ENCODE data around the gene TTC23.
"Not testable (repeated sequence)": the region's sequence is repeated elsewhere in the genome, so short reads cannot be mapped to it uniquely, and the experiment has no call there.

The TTC23 gene

GRCh38 chr15:99241752-99242151 is 7.6 kb downstream of the TTC23 start:
- no peak overlapping the region for H3K4me3 ChIP-seq (ENCODE audit: low read depth, low read length)
- in situ Hi-C loops (cut with HindIII; ENCODE audit: low sequenced_read_pairs): no loop called here
- DNase-seq (ENCODE audit: low read depth, low spot score): no peak
- no peak for TF ChIP-seq CTCF (IDR thresholded peaks at IDR 0.05; ENCODE audit: low read depth, low read length)

GRCh38 chr15:99239545-99240198 is 9.7 kb downstream of the TTC23 start:
- in situ Hi-C loops (cut with HindIII; ENCODE audit: low sequenced_read_pairs): no loop called here
- DNase-seq (ENCODE audit: low read depth, low spot score): peak; percentile 11
- TF ChIP-seq CTCF (IDR thresholded peaks at IDR 0.05; ENCODE audit: low read depth, low read length): no peak

GRCh38 chr15:99238849-99239248 is 10.5 kb downstream of the TTC23 start:
- TF ChIP-seq CTCF (IDR thresholded peaks at IDR 0.05; ENCODE audit: low read depth, low read length): no peak
- no peak overlapping the region for H3K4me3 ChIP-seq (ENCODE audit: low read depth, low read length)
- DNase-seq (ENCODE audit: low read depth, low spot score): no peak
- in situ Hi-C loops (cut with HindIII; ENCODE audit: low sequenced_read_pairs): no loop called here

More at GRCh38 chr15:99239545-99240198, 9.7 kb downstream of the TTC23 start:
- H3K4me3 ChIP-seq (ENCODE audit: low read depth, low read length): no peak overlapping the region

GRCh38 chr15:99234160-99234559 is 15.2 kb downstream of the TTC23 start:
- DNase-seq (ENCODE audit: low read depth, low spot score); H3K4me3 ChIP-seq (ENCODE audit: low read depth, low read length); in situ Hi-C loops (cut with HindIII; ENCODE audit: low sequenced_read_pairs): not testable (repeated sequence)

- in situ Hi-C loops (cut with HindIII; ENCODE audit: low sequenced_read_pairs): no loop called here
- no peak overlapping the region for H3K4me3 ChIP-seq (ENCODE audit: low read depth, low read length)
- TF ChIP-seq CTCF (IDR thresholded peaks at IDR 0.05; ENCODE audit: low read depth, low read length): no peak
- DNase-seq (ENCODE audit: low read depth, low spot score): no peak
Observed at GRCh38 chr15:99232740-99233139, 16.6 kb downstream of the TTC23 start.

GRCh38 chr15:99230867-99231266 is 18.5 kb downstream of the TTC23 start:
- no peak overlapping the region for H3K4me3 ChIP-seq (ENCODE audit: low read depth, low read length)
- in situ Hi-C loops (cut with HindIII; ENCODE audit: low sequenced_read_pairs): no loop called here
- DNase-seq (ENCODE audit: low read depth, low spot score): no peak
- TF ChIP-seq CTCF (IDR thresholded peaks at IDR 0.05; ENCODE audit: low read depth, low read length): no peak

GRCh38 chr15:99228120-99228770 is 21.1 kb downstream of the TTC23 start:
- H3K4me3 ChIP-seq (ENCODE audit: low read depth, low read length): no peak overlapping the region
- TF ChIP-seq CTCF (IDR thresholded peaks at IDR 0.05; ENCODE audit: low read depth, low read length): no peak
- DNase-seq (ENCODE audit: low read depth, low spot score): no peak
- in situ Hi-C loops (cut with HindIII; ENCODE audit: low sequenced_read_pairs): no loop called here

All from astrocyte of the spinal cord (primary cell).